Duodenal mucosa (tissue), 2 donors: ENCODE measurements around the gene CIDEA.

Source experiments
- H3K27ac ChIP-seq: one replicate; pipeline ENCODE4 v1.7.0; 2013; ENCODE audit warnings: low read depth, low read length
- H3K27me3 ChIP-seq, 2 donors: one replicate each; pipeline ENCODE4 v1.7.0; 2013; ENCODE audit warnings: low read length in 2 of 2, control low read depth in 1 of 2; ENCODE audit not compliant: insufficient read depth in 2 of 2, control insufficient read depth in 1 of 2
- H3K36me3 ChIP-seq, 2 donors: one replicate each; pipeline ENCODE4 v1.7.0; 2013; ENCODE audit warnings: low read length in 2 of 2, control low read depth in 1 of 2; ENCODE audit not compliant: insufficient read depth in 2 of 2, control insufficient read depth in 1 of 2
- H3K4me1 ChIP-seq, 2 donors: one replicate each; pipeline ENCODE4 v1.7.0; 2013; ENCODE audit warnings: low read length in 2 of 2, control low read depth in 1 of 2; ENCODE audit not compliant: insufficient read depth in 2 of 2, control insufficient read depth in 1 of 2
- H3K4me3 ChIP-seq, 2 donors: one replicate each; pipeline ENCODE4 v1.7.0; 2013; ENCODE audit warnings: low read length in 2 of 2, low read depth in 1 of 2
- H3K9ac ChIP-seq, 2 donors: one replicate each; pipeline ENCODE4 v1.7.0; 2013; ENCODE audit warnings: low read length in 2 of 2, low read depth in 1 of 2
- H3K9me3 ChIP-seq, 2 donors: one replicate each; pipeline ENCODE4 v1.7.0; 2013; ENCODE audit warnings: low read length in 2 of 2, control low read depth in 1 of 2; ENCODE audit not compliant: control insufficient read depth in 1 of 2

The CIDEA gene

DNA sequence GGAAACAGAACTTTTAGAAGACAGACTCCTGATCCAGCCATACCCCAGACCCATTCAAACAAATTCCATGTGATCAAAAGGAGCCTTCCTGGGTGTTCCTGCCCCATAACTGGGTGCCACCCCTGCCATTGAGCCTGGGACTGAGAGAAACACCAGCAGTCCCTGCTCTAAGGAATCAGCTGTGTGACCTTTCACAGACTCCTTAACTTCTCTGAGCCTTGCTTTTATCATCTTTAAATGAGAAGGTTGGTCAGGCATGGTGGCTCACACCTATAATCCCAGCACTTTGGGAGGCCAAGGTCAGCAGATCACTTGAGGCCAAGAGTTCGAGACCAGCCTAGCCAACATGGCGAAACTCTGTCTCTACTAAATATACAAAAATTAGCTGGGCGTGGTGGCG is 20.6 kb downstream of the CIDEA start:
- no peaks in the 10 kb centered on the region for H3K27me3 ChIP-seq
- H3K9me3 ChIP-seq, result no peaks in the 10 kb centered on the region
- no peak overlapping the region for H3K4me3 ChIP-seq
- H3K36me3 ChIP-seq, result no peaks in the 10 kb centered on the region
- H3K27ac ChIP-seq, result no peak overlapping the region
- H3K4me1 ChIP-seq, result no peaks in the 10 kb centered on the region
- no peak overlapping the region for H3K9ac ChIP-seq

DNA sequence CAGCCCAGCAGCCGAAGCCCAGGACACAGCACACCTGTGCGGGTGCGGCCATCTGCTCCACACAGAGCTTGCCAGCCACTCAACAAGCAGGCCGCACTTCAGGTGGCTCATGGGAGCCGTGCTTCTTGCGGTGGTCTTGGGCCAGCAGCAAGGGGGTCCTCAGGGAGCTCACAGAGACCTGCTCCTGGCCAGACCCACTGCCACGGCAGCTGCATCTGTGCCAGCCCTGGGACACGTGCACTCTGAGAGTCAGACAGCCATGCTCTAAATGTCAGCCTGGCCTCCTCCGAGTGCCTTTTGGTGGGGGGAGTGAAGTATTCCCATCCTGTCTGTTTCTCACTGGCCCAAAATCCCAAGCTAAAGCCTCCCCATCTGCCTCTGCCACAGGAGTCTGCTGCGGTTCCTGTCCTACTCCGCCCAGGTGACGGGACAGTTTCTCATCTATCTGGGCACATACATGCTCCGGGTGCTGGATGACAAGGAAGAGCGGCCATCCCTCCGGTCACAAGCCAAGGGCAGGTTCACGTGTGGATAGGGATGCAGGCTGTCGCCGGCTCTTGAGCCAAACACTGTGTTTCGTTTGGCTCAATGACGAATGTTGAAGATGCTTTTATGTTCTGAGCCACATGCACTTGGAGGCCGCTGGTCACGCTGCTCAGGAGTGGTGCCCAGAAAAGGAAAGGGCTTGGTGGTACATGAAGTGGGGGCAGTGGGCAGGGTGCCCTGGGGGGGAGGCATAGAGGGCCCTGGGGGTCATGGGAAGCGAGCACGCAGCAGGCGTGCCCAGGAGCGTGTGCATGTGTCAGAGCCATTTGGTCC is 22.8 kb downstream of the CIDEA start:
- Histone ChIP-seq H3K4me3 (no peak overlapping the region), H3K27ac (no peak overlapping the region), H3K36me3 (no peaks in the 10 kb centered on the region), H3K4me1 (no peaks in the 10 kb centered on the region), H3K27me3 (no peaks in the 10 kb centered on the region), H3K9me3 (no peaks in the 10 kb centered on the region), H3K9ac (no peak overlapping the region)

DNA sequence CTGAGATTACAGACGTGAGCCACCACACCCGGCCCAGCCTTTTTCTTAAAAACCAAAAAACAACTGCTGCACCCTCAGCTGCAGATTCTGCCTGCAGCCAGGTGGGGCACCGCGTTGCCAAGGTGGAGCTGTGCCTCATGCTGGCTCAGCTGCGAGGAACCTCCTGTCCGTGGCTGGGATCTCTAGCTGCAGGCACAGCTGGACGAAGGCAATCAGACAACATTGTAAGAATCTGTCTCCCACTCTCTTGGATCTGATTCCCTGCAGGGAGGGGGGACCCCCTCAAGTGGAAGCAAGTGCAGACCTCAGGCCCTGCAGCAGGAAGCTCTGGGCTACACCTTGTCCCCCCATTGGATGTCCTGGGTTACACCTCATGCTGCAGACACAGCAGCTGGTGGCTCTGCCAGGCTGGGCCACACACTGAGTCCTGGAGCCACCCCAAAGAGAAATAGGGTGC is 24.1 kb downstream of the CIDEA start:
- no peaks in the 10 kb centered on the region for H3K9me3 ChIP-seq
- no peaks in the 10 kb centered on the region for H3K27me3 ChIP-seq
- peak overlapping the region; percentile 27 to 40 for H3K4me3 ChIP-seq
- H3K36me3 ChIP-seq, result no peaks in the 10 kb centered on the region
- no peaks in the 10 kb centered on the region for H3K4me1 ChIP-seq
- H3K9ac ChIP-seq, result peak overlapping the region; percentile 0 to 61
- peak overlapping the region; percentile 84 for H3K27ac ChIP-seq

DNA sequence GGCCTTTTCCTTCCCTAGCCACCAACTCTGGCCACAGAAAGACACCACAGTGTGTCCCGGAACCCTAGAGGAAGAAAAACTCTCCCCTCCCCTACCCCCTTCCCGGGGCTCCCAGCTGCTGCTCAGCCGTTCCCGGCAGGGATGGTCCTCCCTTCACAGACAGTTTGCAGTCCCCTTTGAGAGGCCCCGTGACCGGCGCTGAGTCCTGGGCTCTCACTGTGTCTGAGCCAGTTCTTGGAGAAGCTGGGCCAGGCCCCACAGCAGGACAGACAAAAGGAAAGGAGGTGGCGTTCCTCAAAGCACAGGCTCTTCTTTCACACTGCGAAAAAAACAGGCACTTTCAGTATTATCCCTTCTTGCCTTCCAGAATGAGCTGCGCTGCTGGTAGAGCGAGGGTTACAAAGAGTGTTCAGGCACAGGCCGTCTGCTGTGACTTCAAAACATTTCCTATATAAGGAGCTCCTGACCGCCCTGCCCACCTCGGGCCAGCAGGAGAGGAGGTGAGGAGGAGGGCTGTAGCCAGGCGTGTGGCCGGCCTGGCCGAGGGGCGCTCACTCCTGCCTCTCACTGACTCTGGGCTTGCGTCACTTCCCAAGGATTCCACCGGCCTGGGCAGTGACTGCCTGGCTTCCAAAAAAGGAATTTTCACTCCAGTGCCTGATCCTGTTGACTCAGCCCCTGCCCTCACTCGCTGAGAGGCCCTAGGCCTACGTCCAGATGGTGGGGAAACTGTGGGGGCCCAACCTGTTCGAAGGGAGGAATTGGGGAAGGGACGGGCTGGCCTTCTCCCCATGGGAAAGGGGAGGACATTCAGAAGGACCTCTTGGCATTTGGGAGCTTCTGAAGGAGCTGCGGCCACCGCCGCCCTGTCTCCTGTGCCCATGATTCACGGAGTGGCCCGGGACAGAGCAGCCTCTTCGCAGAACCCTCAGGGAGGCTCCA is 24.9 kb downstream of the CIDEA start:
- no peaks in the 10 kb centered on the region for H3K4me1 ChIP-seq
- H3K27me3 ChIP-seq, result no peaks in the 10 kb centered on the region
- no peaks in the 10 kb centered on the region for H3K36me3 ChIP-seq
- H3K4me3 ChIP-seq, result peak overlapping the region; percentile 27 to 40
- no peaks in the 10 kb centered on the region for H3K9me3 ChIP-seq
- peak overlapping the region; percentile 84 for H3K27ac ChIP-seq
- H3K9ac ChIP-seq, result peak overlapping the region; percentile 0 to 61

DNA sequence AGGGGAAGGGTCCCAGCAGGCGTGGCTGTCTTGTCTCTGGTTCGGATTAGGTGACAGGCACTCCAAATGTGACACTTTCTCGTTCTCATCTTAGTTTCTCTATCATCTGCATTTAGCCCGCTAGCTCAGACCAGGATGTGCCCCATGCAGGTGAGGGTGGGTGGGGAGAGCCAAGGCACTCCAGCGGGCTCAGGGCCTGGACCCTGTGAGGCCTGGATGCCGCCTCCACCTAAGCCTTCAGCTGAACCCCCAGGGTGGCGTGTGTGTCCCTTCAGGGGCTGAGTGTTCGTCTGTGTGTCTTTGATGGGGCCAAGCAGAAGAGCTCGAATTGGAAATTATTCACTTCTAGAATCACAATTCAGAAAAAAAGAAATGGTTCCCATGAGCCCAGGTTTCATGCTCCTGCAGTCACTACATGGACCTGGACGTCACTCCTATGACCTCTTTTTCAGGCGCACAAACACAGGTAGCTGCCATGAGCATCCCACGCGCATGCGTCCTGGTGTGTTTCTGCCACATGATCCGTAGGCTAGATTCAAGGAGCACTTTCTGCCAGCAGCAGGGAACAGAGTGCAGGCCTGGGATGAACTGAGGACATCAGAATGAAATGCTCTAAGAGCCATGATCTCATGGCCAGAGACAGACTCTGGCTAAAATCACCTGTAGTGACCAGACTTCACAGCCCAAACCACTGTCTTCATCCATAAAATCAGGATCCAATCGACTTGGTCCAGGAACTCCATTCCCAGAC is 25.8 kb downstream of the CIDEA start:
- H3K9ac ChIP-seq, result peak overlapping the region in 1 of 2 donors; percentile 46
- no peaks in the 10 kb centered on the region for H3K27me3 ChIP-seq
- no peaks in the 10 kb centered on the region for H3K36me3 ChIP-seq
- H3K9me3 ChIP-seq, result no peaks in the 10 kb centered on the region
- H3K4me1 ChIP-seq, result no peaks in the 10 kb centered on the region
- H3K27ac ChIP-seq, result peak overlapping the region; percentile 84
- H3K4me3 ChIP-seq, result peak overlapping the region in 1 of 2 donors; percentile 19

DNA sequence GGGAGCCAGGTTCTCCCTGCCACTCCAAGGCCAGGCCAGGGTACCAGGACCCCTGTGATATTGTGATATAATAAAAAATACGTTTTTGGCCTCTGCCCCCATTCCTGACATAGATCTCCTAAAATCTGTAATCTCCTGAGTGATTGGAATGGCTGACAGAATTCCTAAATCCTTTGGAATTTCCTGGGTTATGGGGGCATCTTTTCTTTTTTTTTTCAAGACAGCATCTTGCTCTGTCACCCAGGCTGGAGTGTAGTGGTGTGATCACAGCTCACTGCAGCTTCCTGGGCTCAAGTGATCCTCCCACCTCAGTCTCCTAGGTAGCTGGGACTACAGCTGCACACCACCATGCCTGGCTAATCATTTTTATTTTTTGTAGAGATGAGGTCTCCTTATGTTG is 27.7 kb downstream of the CIDEA start:
- H3K4me3 ChIP-seq, result no peak overlapping the region
- no peaks in the 10 kb centered on the region for H3K9me3 ChIP-seq
- H3K4me1 ChIP-seq, result no peaks in the 10 kb centered on the region
- H3K36me3 ChIP-seq, result no peaks in the 10 kb centered on the region
- peaks cover 0 to under 1% of the 10 kb centered on the region in 2 donors for H3K27me3 ChIP-seq
- no peak overlapping the region for H3K9ac ChIP-seq
- no peak overlapping the region for H3K27ac ChIP-seq

DNA sequence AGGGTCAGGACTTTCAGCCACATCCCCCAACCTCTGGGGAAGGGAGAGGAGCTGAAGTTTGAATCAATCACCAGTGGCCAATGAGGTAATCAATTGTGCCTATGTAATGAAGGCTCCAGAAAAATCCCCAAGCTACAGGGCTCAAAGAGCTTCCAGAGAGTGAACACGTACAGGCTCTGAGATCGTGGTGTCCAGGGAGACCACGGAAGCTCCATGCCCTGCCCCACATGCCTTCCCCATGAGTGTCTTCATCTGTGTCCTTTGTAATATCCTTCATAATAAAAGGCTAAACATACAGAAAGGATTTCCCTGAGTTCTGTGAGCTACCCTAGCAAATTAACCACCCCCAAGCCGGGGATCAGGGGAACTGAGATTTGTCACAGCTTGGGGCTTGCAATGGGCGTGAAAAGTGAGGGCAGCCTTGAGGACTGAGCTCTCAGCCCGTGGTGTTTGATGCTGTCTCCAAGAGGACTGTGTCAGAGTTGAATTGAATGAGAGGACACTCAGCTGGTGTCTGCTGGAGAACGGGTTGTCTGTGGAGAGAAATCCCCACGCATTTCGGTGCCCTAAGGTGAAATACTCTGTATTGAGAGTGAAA is 28.4 kb downstream of the CIDEA start:
- peaks cover 6 to 7% of the 10 kb centered on the region in 2 donors for H3K27me3 ChIP-seq
- H3K4me1 ChIP-seq, result no peaks in the 10 kb centered on the region
- no peak overlapping the region for H3K27ac ChIP-seq

DNA sequence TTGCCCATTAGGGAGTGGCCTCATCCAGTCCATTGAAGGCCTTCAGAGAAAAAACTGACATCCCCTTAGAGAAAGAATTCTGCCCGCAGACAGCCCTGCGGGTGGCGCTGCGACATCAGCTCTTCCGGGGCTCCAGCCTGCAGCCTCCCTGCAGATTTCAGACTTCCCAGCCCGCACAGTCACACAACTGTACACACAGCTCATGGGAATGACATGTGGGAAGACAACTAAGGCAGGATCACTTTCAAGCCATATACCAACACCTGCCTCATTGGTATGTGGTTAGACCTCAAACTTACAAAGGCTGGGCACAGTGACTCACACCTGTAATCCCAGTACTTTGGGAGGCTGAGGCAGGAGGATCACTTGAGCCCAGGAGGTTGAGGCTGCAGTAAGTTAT is 29.1 kb downstream of the CIDEA start:
- Histone ChIP-seq H3K4me3 (no peak overlapping the region), H3K9ac (no peak overlapping the region), H3K4me1 (peaks cover 1% of the 10 kb centered on the region in 2 donors), H3K36me3 (no peaks in the 10 kb centered on the region), H3K9me3 (no peaks in the 10 kb centered on the region), H3K27me3 (peaks cover 10 to 14% of the 10 kb centered on the region in 2 donors), H3K27ac (no peak overlapping the region)

More for the DNA sequence above, 28.4 kb downstream of the CIDEA start:
- Histone ChIP-seq H3K9me3 (no peaks in the 10 kb centered on the region), H3K36me3 (no peaks in the 10 kb centered on the region), H3K9ac (no peak overlapping the region), H3K4me3 (no peak overlapping the region)

DNA sequence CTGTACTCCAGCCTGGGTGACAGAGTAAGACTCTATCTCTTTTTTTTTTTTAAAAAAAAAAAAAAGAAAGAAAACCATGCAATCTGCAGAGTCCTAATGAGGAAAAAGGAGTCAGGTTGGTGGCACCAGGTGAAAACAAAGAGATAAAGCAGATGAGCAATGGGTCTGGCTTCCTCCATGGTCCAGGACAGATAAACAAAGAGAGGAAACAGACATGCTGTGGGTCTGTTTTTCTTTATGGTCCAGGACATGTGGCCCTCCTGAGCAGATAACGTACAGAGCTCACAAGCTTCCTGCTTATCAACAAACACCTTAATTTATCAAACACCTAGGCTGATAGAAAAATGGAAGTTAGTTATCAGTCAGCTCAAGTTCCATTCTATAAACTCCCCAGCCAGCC is 29.5 kb downstream of the CIDEA start:
- Histone ChIP-seq H3K9me3 (no peaks in the 10 kb centered on the region), H3K27ac (no peak overlapping the region), H3K9ac (no peak overlapping the region), H3K36me3 (no peaks in the 10 kb centered on the region), H3K27me3 (peaks cover 14 to 18% of the 10 kb centered on the region in 2 donors), H3K4me3 (no peak overlapping the region), H3K4me1 (peaks cover 5% of the 10 kb centered on the region in 2 donors)
